PC-9 (cell line): ENCODE data around the gene VWA3A.

Source experiments
- CTCF ChIP-seq: fragments of 200-600 bp; sonication (generic); conservative IDR thresholded peaks from 2 replicates; pipeline ENCODE4 v1.6.1; 2017; ENCODE audit warnings: mixed run types, antibody characterized with exemption, mild to moderate bottlenecking, moderate library complexity
- EZH2 ChIP-seq: fragments of 200-600 bp; sonication (generic); IDR thresholded peaks from 2 replicates; pipeline ENCODE4 v1.8.0; 2017; ENCODE audit warnings: antibody characterized with exemption, low read depth

DNA sequence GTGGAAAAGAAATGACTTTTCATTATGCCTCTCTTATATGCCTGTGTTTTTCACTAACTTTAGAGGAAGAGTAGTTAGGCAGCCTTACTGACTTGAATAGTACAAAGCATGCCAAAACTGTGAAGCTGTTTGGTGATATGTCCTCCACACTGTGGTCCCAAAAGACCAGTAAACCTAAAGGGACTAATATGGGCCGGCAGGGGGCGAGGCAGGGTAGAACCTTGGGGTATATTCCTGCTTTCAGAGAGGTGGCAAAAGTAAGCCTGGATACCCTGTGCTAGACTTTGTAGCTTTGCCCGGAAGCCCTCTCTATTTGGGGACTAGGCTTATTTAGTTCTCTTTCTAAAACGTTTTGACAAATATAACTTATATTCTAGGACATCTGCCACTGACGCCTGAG is 36.5 kb upstream of the VWA3A start:
- TF ChIP-seq CTCF (no peak), EZH2 (no peak)
